ENCODE data around the gene SLC13A4.
"Not testable (repeated sequence)": the region's sequence is repeated elsewhere in the genome, so short reads cannot be mapped to it uniquely, and the experiment has no call there.

The SLC13A4 gene

DNA sequence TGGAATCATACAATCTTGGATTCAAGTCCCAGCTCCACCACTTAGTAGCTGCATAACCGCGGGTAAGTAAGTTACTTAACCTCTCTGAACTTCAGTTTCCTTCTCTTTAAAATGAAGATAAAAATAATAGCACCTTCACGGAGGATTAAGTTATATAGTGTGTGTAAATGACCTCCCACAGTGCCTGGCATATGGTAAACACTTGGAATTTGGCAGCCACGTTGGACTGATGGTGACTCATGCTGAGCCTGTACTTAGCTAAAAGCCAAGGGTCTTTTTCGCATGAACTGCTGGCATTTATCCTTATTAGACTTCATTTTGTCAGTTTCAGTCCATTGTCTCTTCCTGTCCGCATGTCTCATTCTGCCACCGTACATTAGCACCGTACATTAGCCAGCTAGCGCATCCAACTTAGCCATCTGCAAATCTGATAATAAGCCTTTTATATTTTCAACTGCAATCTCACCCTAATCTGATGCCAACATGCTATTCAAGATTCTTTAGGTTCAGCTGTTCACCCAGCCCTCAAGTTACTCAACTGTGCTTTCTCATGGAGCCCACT lies 11.2 kb downstream of the SLC13A4 start:
- DNase-seq = no peak

DNA sequence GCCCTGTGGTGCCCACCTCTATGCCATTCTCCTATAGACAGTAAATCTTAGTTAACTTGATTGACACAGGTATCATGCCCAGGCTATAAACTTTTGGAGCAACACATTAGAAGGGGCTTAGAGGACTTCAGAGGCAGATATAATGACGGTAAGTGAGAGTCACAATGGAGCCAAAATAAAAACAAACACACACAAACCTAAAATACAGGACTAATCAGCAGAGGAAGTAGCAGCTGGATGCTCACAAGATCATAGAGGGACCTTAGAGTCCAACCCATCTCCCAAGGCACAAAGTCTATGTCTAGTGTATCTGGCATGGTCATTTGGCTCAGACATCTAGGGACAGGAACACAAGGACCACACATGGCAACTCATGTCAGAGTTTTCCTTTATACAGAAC lies 12.3 kb downstream of the SLC13A4 start:
- no peak for DNase-seq

DNA sequence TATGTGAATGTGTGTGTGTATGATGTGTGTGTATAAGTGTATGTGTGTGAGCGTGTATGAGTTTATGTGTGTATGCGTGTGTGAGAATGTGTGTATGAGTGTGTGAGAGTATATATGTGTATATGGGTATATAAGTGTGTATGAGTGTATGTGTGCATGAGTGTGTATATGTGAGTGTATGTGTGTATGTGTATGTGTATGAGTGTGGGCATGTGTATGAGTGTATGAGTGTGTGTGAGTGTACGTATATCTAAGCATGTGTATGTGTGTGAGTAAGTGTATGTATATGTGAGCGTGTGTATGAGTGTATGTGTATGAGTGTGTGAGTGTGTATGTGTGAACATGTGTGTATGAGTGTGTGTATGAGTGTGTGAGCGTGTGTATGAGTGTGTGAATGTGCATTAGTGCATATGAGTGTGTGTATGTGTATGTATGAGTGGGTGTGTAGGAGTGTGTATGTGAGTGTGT lies 12.9 kb downstream of the SLC13A4 start:
- DNase-seq = no peak

DNA sequence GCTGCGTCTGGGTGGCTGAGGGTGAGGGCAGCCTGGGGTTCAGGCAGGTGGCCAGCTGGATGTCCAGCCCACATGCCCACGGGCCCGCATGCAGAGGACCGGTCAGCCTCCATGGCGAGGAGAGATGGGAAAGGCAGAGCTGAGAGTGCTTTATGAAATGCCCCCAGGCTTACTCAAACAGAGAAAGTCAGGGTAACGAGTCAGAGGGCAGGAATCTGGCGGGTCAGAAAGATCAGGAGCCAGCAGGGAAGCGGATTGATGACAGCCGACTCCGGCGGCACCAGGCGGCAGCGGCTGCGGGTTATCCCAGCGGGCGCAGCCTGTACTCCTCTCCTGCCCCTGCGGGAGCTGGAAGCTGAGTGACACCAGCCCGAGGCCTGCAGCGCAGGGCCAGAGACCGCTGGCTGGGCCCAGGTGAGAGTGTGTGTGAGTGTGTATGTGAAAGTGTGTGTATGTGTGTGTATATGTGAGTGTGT lies 13.4 kb downstream of the SLC13A4 start:
- no peak for DNase-seq

DNA sequence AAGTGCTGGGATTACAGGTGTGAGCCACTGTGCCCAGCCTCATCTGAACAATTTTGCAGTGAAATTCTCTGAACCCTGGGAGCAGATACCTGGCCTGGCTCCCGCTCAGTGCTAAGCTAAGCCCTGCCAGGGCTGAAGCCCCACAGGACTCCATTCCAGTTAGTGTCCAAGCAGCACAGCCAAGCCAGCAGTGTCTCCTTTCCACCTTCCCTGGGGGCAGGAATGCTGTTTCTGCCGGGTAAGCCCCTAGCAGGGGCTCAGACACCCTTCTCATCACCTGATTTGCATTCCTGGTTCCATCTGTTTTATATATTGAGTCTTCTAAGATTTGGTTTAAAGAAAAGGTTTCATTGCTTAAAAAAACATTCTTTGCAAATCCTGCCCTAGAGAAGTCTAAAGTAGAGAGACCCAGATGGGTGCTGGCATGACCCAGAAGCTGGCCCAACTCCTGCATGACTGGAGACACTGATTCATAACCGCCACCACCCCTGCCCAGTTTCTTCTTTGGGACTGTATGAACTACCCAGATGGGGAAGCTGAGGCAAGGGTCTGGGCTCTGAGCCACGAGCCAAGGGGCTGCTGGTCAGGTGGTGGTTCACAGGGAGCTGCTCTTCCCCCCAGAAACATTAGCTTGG lies 14.0 kb downstream of the SLC13A4 start:
- no peak for DNase-seq

DNA sequence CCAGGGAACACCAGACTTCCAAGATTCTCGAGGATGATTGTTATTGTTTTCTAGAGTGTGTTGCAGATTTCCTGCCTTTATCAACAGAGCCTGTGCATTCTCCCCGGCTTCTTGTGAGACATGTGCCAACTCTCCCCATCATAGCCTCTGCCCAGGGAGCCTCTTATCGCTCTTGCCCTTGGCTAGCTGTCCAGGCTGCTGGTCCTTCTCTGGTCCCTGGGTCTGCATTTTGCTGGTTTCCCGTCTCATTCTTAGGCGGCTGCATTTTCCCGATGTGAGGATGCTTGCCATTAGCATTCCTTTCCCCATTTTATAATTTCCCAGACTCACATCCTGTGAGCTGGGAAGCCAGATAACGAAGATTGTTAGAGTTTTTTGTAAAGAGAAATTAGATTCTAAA lies 15.2 kb downstream of the SLC13A4 start:
- no peak for DNase-seq

DNA sequence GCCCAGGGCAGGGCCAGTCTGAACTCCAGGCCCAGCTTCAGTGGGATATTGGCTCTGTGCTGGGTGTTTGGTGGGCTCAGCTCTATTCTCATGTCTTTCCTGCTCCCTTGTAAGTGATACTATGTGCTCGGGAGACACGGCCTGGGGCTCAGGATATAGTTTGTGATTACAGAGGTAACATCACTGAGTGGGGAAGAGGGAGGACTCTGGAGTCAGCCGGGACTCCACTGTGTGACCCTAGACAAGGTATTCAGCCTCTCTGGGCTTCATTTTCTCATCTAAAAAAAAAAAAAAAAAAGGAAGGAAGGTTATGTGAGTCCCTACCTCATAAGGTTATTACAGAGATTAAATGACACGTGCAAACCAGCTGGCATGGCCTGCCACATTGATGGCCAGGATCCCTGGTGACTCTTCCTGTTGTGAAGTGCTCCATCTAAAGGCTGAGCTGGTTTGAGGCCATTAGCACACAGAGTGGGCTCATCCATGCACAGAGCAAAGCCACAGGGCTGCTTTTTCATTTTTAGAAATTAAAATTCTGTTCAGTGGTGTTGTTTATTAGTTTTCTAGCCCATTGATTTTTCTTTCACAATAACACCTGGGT lies 15.7 kb downstream of the SLC13A4 start:
- no peak for DNase-seq

DNA sequence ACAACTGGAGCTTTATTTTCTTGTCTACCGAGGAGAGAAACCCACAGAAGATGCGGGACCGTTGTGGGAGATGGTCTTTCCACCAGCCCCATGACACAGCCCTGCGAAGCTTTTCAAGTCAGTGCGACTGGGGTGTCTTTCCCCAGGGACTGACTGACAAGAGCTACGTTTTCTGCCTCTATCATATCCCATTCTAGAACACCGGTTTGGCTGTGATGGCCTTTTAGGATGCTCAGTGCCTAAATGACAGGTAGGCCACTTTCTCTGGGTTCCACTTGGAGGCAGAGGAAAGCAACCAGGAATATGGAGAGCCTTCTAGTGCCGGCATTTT lies 16.9 kb downstream of the SLC13A4 start:
- no peak for DNase-seq

DNA sequence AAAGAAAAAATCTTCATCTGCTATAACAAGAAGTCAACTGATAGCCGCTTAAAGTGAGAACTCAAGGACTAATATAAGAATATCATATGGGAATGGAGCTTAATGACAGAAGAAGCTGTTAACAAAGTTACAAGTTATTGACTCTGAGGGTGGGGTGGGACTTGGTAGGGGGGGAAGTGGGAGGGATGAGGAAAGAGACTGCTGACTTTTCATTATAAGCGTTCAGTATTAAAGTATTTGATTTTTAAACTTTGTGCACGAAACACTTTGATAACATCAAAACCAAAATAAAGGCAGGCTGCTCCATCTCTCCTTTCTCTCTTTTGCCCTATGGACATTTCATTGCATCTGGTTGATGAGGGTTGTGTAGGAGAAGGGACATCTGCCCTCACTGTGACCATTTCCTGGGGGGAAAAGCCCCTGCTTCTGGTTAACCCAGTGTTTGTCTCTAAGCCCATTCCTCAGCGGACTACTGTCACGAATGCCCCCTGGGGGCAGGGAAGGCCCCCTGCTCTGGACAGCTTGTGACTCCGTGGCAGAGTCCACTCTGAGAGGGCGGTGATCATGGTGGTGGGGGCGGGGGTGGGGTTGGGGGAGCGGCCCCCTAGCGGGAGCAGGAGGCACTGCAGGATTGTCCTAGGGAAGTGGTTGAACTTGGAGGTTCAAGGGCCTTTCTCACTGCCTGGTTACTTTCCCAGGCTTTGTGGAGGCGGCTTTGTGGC lies 17.4 kb downstream of the SLC13A4 start:
- DNase-seq = peak; percentile 32

DNA sequence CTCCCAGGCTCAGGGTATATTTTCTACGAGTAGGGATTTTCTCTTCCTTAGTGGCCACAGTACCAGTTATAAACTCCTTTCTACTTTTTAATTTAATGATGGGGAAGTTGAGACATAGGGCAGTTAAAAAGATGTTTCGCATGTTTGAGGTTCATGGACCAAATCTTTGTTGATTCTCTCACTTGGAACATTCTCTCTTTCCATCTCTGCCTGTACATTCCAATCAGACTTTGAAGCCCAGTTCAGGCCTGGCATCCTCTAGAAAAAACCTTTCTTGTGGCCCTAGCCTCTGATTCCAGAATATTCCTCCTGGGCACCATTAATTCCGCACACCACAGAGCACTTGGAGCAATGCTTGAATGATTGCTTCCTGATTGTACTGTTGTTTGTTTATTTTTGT lies 18.5 kb downstream of the SLC13A4 start:
- DNase-seq = no peak

DNA sequence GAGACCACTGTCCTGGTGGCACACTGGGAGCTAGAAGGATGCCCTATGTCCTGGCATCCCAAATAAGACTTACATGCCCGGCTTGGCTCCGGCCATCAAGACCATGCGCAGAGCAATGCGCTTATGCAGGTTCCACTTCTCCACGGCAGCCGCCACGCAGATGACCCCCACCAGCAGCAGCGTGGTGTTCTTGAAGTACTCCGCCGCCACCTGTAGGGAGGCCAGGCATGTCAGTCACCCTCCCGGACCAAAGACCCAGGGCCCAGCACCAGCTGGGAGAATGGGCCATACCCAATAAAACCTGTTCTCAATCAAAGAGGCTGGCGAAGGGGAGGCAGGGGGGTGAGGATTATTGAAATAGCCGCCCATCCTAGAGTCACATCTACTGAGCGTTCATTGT lies 19.9 kb downstream of the SLC13A4 start:
- no peak for DNase-seq

DNA sequence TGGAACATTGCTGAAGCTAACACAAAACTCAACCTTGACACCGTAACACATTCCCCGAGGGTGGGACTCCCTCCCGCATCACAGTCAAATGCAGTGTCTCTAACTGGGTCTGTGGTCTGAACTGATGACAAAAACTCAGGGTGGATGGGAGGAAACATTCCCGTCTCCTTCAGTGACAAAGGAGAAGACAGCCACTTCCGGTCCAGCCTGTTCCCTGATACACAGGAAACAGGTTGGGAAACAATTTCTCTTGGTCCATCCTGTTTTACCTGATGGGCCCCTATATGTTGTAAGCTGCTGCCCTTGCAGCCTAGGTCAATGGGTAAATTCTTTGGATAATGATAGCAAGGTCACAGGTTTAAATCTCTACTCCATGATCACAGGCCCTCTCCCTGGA lies 20.4 kb downstream of the SLC13A4 start:
- DNase-seq = no peak

DNA sequence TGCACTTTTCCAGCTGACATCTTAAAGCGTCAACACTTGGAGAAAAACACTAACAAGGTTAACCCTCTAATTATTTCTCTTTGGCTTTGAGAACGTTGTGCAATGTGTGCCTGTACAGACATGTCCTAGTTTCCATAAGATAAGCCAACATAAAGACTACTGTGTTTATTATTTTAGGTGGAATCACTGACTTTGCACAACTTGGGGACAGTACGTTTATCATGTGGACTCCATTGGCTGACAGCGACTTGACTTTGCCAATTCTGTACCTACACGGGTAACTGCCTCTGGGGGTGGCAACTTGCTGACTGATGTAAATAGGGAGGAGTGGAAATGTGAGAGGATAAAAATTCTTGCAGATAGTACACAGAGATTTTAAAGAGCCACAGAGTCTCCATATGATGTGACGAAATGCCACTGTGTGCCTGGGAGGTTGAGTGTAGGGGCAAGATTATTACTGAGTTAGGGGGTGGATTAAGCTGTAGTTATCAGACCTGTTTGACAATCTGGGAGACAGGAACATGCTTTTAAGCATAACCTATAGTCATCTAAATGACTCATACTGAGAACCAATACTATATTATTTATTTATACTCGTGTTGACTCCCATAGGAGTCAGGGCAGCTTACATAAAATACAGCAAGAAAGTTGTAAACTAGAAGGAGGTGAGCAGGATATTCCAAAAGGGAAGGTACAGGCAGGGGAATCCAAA lies 21.0 kb downstream of the SLC13A4 start:
- no peak for DNase-seq

DNA sequence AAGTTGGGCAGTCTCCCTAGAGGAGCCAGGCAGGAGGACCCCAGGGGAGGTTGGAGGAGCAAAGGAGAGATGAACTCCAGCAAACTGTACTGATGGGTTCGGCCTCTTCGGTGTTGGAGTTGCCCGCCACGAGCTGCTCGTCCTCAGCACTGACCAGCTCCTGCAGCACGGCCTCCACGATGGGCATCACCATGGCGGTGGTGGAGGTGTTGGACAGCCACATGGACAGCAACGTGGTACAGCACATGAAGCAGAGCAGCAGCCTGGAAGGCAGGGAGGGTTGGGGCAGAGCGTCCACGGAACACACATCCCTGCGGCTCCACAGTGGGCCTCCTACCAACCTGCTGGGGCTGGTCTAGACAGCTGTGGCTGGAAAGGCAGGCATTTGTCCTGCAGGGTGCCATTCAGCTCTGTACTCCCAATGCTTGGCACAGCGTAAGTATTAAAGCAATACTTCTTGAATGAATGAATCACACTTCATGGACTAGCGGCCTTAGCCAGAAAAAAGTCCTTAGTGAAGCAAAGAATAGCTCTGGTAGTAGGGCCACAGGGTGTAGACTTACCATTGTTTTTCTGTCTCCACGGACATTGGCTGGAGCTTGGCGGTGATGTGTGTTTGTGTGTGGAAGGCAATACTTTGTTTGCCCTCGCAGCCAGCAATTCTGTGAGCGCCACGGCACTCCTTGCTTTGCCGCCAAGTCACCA lies 21.8 kb downstream of the SLC13A4 start:
- DNase-seq = no peak

DNA sequence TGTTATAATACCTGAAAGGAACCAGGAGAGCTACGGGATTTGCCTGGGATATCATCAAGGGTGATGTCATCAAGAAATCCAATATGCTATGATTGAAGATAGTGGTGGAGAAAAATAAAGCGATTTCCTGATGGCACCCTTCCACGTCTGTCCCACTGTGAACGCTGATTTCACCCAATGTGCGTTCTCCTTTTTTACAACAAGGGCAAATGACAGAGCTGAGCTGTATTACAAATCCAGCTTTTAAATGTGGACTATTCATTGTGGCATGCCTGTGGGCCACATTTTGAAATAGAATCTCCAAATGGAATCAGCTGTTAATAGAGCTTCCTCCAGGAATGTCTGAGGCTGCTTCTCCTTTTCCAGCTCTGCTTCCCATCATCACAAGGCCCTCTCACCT lies 23.3 kb downstream of the SLC13A4 start:
- DNase-seq = no peak

DNA sequence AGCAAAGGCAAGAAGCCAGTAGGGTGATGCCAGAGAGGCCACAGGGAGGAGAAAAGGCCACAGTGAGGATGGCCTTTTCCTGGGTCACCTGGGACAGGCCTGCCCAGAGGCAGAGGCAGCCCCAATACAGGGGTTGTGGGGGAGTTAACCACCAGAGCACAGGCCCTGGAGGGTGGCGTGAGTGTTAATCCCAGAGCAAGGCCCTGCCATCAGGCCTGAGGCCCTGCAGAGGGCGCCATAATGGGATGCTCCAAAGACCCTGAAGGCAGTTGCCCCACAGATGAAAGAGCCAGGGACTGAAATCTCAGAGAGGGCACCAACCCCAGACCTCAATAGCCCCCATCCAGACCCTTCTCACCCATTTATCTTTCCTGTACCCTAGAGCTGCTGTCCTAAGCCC lies 23.9 kb downstream of the SLC13A4 start:
- DNase-seq = peak; percentile 22

DNA sequence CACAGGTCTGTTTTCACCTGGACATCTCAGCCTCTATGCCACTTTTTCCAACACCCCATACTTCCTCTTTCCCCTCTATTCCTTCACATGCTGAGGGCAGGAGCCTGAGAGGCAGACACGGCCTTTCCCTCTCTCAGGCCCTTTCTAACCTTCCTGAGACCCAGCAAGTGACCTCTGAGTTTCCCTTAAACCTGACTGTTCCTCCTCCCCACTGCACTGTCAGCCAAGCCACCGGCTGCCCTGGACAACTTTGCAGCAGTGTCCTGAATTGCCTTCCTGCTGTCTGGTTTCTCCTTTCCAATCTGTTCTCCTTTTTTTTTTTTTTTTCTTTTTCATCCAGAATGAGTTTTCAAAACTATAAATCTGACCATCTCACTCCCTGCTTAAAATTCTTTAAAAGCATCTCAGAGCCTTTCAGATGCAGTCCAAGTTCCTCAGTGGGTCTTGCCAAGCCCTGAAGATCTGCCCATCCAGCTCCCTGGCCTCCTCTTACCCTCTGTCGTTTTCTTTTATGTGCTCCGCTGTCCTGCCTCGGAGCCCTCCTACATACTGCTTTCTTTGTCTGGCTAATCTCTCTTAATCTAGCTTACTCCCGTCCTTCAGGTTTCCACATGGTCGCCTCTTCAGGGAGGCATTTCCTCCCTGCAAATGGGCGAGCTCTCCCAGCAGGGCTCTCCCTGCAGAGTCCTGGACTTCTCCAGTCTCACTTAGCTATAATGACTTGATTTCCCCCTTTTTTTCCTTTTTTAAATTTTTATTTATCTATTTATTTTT lies 30.5 kb downstream of the SLC13A4 start:
- DNase-seq = no peak

DNA sequence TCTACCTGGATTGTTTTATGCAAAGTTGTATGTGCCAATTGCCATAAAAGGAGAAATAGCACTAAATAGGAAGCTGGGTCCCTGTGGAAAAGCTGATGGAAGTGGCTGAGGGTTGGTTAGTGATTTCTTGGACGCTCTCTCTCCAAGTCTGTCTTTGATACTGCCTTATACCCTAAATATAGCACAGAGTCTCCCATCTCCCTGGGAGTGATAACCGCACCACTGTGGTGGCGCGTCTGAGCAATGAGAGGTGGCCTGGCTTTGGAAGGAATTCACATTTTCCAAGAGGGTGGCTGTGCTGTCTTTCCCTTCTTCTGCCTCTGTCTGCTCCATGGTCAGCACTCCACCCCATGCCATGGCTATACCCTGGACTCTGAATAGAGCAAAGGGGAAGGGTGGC lies 34.4 kb downstream of the SLC13A4 start:
- no peak for DNase-seq

DNA sequence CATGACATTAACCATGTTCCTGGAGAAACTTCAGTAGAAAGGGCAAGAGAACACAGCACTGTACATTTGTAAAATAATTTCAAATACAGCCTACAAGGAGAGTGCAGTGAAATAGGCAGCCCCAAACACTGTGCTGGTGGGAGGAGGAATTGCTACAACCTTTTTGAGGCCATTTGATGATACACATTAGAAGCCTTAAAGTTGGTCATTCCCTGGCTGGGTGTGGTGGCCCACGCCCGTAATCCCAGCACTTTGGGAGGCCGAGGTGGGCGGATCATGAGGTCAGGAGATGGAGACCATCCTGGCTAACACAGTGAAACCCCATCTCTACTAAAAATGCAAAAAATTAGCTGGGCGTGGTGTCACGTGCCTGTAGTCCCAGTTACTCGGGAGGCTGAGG lies 35.4 kb downstream of the SLC13A4 start:
- DNase-seq = not testable (repeated sequence)

DNA sequence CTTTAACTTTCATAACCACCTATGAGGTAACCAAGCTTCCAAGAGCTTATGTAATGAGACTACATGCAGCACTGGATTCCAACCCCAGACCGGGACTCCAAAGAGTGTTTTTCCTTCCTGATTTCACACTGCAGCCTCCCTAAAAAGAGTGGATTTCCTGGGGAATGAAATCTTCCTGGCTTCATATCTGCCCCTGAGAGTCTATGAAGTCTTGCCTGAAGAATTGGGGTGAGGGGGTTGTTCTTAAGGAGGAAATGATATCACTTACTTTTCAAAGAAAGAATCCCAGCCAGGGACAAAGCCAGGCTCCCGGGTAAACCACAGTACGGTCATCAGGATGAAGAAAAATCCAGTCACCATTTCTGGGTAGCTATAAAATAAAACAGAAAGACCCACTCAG lies 35.9 kb downstream of the SLC13A4 start:
- DNase-seq = no peak

DNA sequence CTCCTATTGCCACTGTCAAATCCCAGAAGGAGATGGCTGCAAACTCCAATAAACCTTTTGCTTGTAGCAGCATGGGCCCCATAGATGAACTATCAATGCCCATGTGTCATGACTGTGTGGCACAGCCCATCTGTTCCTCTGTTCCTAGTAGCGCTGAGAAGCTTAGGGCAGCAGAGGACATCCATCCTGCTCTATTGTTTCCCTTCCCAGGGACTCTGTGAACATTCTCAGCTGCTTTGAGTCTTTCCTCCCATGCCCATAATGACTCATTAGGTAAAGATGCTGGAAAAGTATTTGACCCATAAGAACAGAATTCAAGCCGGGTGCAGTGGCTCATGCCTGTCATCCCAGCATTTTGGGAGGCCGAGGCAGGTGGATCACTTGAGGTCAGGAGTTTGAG lies 37.4 kb downstream of the SLC13A4 start:
- DNase-seq = no peak

DNA sequence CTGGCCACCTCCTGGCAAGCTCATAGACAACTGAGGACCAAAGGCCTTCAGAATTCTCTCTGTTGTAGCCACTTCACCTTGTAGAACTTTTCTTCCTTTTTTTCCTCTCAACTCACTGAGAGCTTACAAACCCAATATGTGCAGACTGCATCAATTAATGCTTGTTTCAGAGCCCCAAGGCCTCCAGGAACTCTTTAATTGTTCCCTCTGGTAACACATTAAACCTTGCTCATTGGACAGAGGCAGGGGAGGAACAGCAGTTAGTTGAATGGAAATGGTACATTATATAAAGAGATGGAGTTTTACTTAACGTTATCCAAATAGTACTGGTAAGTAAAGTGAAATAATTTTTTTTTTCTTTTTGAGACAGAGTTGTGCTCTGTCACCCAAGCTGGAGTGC lies 40.5 kb downstream of the SLC13A4 start:
- DNase-seq = no peak
